AML-193 (cell line): Measurements from ENCODE around the gene DLG2.
A peak's percentile ranks its signal among the peaks of the same experiment; 100 is the strongest.

ENCODE experiments used
- DNase-seq, 2 experiments: peaks; one replicate each; lab custom pipeline; 2025; lab: John Stamatoyannopoulos, UW

Gene DLG2

DNA sequence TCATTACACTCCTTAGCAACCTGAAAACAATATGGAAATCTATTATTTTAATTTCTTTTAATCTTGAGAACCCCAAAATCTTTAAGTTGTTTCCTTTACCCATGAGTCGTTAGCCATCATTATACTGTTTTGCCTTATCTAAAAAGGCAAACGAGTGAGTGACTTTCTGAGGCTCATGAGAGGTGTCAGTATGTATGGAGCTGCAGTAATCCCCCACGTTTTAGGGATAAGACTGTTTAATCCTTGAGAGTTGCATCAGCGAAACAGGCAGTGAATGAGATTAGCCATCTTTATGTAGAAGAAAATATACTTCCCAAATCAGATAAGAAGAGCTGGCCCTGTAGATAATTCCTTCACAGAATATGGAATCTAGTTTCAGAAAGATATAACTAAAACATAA is 1147.0 kb downstream of the DLG2 start:
- no peak for DNase-seq

DNA sequence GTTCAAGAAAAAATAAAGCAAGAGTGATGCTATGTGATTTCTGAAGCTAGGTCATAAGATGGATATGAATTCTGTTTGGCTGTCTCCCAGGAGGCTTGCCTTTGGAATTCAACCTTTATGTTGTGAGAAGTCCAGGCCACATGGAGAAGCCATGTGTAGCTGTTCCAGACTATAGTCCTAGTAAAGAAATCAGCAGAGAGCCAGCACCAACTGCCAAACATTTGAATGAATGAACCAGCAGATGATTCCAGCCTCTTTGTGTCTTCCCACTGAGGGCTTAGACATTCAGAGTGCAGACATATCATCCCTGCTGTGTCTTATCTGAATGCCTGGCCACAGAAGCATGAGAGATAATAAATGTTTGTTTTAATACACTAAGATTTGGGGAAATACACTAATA is 1150.6 kb downstream of the DLG2 start:
- no peak for DNase-seq

DNA sequence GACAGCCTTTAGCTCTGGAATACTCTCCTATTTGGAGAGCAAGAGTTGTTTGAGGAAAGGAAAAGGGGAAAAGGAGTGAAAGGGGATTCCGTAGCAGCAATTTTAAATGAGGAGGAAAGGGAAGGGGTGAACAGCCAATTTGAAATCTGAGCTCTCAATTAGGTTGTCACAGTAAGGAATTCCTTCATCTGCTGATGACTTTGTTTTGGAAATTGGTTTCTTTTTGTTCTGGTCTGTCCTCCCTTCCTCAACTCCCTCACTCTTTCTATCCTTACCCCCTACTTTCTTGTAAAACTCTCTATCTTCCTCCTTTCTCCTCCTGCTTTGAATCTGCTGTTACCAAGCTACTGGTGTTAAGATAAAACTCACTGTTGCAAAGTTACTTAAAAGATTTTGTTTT is 1155.6 kb downstream of the DLG2 start:
- DNase-seq, result no peak

DNA sequence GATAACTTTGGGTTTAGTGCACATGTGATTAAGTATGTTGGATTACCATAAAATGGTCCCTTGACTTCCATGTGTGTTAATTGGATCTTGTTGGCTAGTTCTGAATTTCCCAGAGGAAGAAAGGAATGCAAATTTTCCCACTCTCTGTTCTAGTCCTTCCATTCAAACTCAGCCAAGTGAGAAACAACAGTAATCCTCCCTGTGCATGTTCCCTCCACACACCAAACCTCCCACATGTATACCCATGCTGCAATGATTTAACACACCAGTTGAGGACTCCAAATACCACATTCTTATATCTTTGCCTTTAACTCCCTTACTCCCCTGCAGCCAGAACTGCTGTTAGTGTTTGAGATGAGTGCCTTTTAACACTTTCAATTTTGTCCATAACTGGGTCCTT is 1158.9 kb downstream of the DLG2 start:
- no peak for DNase-seq

DNA sequence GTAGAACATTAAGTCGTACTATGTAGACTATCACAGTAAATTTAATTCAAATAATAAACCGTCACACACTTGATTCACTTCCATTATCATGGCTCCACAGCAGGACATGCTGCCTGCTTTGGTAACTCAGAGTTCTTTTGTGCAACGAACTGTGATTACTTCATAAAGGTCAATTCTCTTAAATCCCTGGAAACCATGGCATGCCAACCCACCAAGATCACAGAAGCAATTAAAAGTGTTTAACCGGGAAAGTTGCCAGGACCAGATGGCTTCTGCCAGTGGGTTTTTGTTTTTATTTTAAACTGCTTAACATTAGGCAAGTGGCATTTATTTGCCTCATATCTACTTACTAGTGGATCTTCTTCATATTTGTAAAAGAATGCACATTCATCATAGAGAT is 1162.1 kb downstream of the DLG2 start:
- no peak for DNase-seq

DNA sequence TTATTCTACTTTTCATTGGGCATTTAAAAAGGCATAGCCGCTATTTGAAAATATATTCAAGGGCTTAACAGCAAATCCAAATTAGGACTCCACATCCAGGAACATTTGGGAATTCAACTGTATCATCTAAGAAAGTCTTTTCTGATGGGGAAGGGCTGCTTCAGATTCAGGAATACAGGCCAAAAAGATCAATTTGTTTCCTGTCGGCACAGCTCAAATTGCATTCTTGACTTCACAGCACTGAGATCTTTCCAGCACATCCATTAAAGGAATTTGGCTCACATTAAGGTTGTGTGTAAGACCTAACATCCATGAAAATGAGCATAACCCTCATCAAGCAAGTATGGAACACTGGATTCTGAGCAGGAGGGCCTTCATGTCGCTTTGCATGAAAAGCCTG is 1171.5 kb downstream of the DLG2 start:
- no peak for DNase-seq

DNA sequence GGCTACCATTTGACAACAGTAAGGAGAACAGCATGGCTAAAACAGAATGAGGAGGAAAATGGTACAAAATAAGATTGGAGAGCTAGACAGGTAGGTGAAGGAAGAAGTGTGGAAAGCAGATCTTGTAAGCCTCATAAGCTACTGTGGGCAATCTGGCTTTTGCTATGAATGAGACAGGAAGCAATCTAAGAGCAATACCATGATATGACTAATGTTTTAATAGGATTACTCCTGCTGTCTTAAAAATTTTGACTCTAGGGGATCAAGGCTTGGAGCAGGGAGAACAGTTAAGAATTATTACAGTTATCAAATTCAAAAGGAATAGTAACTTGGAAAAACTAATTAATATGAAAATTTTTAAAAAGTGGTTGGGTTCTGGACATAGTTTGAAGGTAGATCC is 1174.9 kb downstream of the DLG2 start:
- DNase-seq, result no peak

DNA sequence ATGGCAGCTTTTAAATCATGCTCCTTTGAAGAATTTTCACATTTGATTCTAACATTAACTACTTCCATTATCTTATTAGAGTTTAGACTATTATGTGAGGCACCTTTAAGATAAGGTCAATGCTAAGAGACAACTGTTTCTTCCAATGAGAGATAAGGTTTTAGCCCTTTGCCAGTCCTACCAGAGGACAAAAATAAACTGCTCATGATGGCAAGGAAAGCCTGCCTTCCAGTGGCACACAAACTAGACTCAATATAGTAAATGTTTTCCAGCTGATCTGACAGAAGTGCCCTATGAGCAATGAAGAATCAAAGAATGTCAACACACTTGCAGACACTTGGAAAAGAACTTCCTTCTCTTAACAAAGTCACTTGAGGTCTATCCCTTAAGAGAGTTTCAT is 1188.6 kb downstream of the DLG2 start:
- no peak for DNase-seq

DNA sequence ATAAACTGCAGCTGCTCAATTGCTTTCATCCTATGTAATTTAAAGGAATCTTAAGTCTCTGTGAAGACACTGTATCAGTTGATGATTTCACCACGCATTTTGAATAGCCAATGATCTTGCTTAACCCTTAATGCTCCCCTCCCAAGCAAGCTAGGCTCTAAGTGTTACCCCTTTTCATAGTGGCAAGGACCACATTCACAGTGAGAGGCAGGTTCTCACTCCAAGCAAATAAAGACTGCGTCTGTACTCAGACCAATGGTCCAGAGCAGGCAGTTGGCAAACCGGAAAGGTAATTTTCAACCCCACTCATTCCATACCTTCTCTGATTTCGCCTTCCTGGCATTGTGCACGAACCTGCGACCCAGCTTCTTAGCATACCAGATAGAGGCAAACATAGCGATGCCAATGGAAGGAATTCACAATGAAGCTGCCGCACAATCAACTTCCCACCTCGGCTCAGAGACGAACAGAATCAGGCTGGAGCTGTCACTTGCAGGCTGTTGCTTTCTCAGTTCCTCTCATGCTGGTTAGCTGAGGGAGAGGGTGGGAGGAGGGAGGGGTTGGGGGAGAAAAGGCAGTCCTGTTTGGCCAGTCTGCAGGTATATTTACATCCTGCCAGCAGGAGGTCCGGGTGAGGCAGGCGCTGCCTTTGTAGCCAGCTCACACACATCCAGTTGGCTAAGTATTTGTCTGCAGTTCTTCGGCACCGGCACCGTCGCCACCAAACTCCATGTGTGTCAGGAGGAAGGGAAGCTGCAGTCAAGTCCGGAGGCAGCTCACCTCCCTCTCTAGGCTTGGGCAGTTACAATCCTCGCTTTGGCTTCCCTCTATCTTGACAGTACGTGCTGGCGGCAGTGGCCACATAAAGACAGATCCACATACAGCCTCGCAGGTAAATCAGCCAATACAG is 1189.8 kb downstream of the DLG2 start:
- DNase-seq, result no peak

DNA sequence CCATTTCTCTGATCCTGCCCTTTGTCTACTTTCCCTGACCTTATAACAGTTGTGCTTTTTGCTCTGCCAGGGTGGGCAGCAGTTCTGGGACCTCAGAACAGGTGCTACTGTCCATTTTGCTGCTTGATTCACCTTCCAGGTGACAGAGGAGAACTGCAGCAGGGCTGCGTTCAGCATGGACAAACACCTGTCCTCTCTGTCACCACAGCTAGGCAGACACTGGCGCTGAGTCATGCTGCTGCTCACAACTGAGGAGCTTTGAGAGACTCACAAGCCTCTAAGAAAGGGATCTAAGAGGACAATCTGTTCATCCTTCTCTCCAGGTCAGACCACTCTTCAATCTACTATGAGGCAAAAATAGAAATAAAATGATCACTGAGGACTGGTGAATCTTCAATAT is 1196.5 kb downstream of the DLG2 start:
- DNase-seq, result no peak

DNA sequence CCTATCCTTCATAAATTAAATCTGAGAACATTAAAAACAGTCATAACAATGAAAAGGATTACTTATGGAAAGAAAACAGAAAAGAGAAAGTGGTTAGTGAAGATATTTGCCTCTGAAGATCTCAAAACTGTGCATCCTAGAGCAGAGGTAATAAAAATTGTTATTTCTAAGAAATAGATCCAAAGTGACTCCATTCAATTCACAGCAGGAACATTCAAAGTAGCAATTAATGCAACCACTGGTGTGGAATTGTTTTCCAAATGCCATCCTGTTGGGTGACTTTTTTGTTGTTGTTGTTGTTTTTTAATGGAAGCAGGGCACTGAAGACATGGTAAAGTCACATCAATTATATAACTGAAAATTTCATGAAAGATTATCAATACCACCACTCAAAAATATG is 1201.5 kb downstream of the DLG2 start:
- DNase-seq, result no peak

DNA sequence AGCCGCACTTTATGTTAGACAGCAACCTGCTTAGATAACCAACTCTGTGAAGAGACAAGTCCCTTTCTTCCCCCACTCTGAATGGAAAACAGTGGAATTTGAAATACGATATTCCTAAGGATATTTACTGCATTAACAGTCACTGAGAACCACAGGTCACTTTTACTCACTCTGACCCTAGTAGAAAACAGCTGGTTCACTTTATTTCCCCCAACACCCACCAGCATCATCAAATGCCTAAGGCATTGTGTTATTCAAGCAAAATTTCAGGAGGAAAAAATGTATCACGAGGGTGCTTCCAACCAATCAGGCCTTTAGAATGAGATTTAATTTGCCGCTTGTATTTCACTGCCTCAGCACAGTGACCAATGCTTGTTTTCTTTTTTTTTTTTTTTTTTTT is 1206.9 kb downstream of the DLG2 start:
- DNase-seq, result no peak

DNA sequence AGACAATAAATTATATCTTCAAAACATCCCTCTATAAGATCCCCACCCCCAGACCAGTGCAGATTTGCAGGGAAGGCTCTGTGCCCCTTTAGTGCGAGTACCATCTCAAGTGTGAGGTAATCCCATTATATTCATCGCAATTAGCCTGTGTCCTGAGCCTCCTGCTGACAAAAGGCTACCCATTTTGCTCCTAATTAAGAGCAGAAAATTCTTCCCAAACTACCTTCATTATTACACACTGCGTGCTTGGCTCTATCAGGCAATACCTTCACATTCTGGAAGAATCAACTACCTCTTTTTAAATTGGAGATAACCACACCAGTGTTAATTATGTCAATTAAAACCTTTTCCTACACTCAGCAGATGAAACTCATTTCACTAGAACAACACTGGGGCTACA is 1207.5 kb downstream of the DLG2 start:
- DNase-seq, result no peak

DNA sequence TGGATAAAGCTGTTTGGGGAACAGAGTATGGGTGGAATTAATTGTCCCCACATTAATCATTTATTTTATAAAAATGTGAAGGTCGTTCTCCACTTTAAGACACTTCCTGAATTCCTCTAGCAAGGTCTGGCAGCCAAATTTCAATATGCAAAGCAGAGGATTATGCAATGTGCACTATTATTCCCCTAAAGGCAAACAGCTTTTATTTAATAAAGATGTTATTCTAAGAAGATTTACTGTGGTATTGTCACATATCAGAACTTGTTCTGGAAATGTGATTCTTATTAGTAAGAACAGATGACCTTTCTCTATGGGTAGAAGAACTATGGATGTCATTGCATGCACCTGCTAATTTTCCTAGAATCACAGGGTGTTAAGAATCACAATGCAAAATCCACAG is 1212.2 kb downstream of the DLG2 start:
- DNase-seq, result no peak

DNA sequence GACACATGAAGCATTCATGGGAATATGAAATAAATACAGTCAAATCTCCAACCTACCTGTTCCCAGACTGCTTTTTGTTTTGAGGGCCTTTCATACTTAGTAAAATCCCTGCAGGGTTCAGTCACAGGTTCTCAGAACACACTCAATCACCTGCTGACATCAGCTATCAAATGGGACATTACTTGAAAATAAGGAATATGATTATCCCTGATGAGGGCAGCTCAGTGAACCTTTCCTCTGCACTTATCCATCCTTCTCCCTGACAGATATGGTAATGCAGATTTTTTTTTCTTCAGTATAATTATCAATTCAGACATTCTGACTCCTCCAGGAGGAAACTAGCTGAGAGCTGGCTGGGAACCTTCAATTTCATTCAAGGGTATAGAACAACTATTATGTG is 1213.6 kb downstream of the DLG2 start:
- no peak for DNase-seq

DNA sequence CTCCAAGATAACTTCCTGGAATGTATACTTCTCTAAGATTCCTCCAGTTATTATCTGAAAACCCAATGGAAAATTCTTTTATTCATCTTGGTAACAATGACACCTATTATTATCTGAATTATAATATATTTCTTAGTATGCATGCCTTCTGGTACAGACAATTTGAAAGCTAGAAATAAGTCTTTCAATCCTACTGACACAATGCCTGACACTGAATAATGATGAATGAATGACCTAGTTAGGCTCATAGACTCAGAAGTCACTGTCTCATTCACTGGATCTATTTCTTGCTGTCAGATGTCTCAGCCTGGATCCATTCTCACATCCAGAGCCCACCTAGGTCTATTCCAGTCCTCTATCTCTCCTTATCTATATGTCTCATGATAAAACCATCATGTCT is 1214.3 kb downstream of the DLG2 start:
- DNase-seq, result no peak

DNA sequence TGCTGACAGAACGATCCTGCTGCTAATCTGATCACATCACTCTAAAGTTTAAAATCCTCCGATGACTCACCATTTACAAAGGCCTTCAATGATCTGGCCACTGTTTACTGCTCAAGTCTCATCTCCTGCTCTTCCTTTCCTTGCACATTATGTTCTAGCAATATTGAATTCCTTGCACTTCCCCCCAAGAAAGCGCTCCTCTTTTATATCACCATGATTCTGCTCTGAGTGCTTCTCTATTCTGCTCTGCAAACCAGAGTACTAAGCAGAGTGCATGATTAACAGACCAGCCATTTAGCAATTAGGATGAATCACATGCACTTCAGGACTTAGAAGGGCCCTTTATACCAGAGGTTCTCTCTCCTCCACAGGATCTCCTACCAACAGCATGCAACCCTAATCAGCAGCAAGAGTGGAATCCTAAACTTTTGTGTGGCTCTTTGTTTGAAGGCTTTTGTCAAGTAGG is 1218.2 kb downstream of the DLG2 start:
- no peak for DNase-seq

DNA sequence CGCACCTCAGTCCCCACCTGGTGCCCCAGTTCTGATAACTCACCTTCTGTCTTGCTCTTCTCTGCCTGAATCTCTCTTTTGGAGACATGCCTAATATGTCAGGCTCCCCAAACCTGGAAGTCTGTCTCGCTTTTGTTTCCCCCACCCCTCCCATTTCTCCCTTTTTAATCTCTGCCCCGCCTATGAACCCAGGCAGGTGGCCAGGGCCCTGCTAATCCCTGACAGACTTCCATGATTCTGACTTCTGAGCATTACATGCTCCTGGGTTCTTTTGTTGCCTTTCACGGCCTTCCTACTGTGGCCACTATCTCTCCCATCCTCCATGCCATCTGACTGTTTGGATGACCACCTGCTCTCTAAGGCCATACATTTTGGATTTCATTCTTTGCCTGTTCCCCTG is 1220.1 kb downstream of the DLG2 start:
- no peak for DNase-seq

DNA sequence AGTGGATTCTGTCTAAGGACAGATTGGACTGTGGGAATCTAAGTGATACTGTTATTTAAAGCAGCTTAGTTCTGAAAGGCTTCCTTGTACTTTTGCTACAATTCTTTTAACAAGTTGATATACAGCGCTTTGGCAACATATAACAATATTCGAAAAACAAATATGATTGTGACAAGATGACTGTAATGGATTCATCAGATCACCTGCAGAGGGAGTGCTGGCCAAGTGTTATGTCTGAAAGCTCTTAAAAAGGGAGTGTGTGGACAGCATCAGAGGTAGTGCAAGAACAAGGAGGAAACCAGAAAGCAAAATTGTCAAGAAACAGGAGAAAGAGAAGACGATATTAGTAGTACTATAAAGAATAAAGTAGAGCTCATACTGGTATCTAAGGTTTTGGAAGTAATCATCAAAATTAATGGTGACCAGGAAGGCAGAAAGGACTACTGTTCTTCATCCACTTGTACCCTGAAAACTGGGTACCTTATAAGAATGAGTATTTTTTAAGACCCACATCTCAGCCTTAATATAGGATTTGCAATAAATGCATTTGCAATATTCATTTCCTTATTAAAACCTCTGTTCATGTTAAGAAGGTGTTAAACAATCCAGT is 1229.0 kb downstream of the DLG2 start:
- DNase-seq, result peak in 1 of 2 experiments; percentile 0

DNA sequence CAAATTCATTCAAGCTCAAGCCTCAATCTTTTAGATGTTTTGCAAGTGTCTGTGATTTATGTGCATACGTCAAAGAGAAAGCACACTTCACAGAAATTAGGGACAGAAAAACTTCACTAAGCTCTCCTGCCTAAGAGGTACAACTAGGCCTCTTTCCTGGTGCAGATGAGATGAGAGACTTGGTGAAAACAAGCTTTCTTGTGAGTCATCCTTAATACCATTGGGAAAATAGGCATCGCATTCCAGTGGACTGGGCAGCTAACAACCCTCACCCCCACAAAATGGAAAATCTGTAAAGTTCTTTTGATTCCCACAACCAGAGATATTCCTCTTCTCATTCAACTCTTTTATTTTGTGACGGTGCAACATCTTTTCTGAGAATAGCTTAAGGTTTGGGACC is 1230.6 kb downstream of the DLG2 start:
- DNase-seq, result no peak

DNA sequence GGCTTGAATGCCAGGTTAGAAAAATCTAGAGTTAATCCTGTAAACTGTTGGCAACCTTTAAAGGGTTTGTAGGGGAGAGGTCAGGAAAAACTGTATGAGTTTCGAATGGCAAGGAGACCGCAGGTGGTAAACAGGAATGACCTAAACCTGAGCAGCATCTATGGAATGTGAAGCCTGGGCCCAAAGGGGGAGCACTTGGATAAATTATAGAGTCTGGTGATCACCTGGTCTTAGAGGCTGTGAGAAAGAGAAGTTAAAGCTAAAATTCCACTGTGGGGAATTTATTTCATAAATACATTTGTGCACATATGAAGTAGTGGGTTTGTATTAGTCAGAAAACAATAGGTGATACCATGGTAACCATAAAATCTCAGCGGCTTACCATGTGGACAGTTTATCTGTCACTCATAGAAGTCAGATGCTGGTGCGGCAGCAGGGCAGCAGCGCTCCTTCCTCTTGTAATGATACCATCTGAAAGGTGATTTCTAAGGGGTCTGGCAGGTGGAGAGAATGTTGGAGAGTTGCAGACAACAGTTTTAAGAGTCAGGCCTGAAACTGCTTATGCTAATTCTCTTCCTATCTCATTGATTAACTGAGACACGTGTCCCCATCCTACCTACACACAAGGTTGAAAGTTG is 1236.6 kb downstream of the DLG2 start:
- no peak for DNase-seq

DNA sequence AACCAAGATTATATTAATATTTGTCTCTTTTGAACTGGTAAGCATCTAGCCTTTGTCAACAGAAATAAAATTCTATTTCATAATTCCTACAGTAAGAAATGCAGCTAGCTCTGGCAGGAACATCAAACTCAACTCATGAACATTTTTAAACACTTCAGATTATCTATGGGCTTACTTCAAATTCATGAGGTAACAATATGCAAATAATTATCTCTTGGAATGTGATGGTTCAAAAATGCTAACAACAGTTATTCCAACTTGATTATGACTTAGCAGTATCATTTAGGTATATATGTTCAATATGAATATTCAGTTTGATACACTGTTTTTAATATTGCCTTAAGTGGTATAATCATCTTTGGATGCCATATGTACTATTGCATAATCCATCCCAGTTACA is 1237.4 kb downstream of the DLG2 start:
- DNase-seq, result no peak

DNA sequence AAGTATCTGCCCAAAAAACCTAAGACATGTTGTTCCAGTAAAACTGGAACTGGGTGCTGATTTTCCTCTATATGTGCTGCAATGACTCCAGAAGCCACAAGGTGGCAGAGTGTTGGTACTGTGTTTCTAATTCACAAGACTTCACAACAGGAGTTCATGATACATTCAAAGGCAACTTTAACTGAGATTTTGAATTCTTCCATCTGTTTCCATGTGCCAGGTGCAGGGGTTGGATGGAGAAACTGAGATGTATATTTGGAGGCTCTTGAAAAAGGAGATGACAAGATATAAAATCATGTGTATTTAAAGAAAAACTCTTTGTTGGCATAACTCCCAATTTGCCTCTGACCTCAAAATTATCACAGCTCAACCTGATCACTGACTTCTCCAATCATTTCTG is 1242.4 kb downstream of the DLG2 start:
- peak; percentile 7 to 16 for DNase-seq
